PC-3 (cell line): Measurements from ENCODE around the gene TMEM131L. TPM values are rescaled to one million over a fixed set of nuclear protein-coding genes. Genes with fewer than 3 reads are reported as not detected.

ENCODE experiments used
- ATAC-seq: fragments of 200-7000 bp; cut with Tn5 transposase; 2 replicates; pipeline ENCODE4 v1.9.1; 2020; ENCODE audit warnings: mild to moderate bottlenecking, moderate library complexity
- BruUV-seq: library from RNA; stranded (reverse); fragments of 400-500 nt; replicated peaks from 2 replicates; lab custom pipeline; 2021; lab: Mats Ljungman, UMichigan
- CTCF ChIA-PET: fragments of 300-600 bp; sonication (Branson Sonifier 250); formaldehyde crosslinking; loops from one replicate; lab custom pipeline; 2022; ENCODE audit warnings: antibody characterized with exemption; lab: Charles Lee
- POLR2A ChIA-PET: fragments of 300-600 bp; sonication (Branson Sonifier 250); formaldehyde crosslinking; loops from one replicate; lab custom pipeline; 2022; ENCODE audit warnings: antibody characterized with exemption; ENCODE audit not compliant: unreplicated experiment; lab: Charles Lee
- DNase-seq: peaks from one replicate; pipeline ENCODE4 v3.0.0-alpha.2; 2015
- H2AFZ ChIP-seq: fragments of 300-600 bp; sonication (generic); 2 replicates; pipeline ENCODE4 v1.6.0; 2016; ENCODE audit warnings: antibody characterized with exemption, low read length
- H3F3A ChIP-seq: fragments of 300-600 bp; sonication (generic); one replicate; pipeline ENCODE4 v1.6.0; 2017; ENCODE audit warnings: antibody characterized with exemption, low read length, control low read depth, mild to moderate bottlenecking; ENCODE audit not compliant: unreplicated experiment
- H3K27ac ChIP-seq: fragments of 300-600 bp; sonication (generic); 2 replicates; pipeline ENCODE4 v1.5.1; 2016; ENCODE audit warnings: mild to moderate bottlenecking, low read length
- H3K27me3 ChIP-seq: fragments of 300-600 bp; sonication (generic); 2 replicates; pipeline ENCODE4 v1.6.1; 2016; ENCODE audit warnings: low read length, mixed read lengths
- H3K36me3 ChIP-seq: fragments of 300-600 bp; sonication (generic); 2 replicates; pipeline ENCODE4 v1.6.1; 2016; ENCODE audit warnings: low read depth, mixed run types, low read length, mixed read lengths
- H3K4me1 ChIP-seq: fragments of 300-600 bp; sonication (generic); 2 replicates; pipeline ENCODE4 v1.5.1; 2016; ENCODE audit warnings: low read length; ENCODE audit not compliant: insufficient read depth
- H3K4me2 ChIP-seq: fragments of 300-600 bp; sonication (generic); 2 replicates; pipeline ENCODE4 v1.6.0; 2016; ENCODE audit warnings: low read length
- H3K4me3 ChIP-seq: fragments of 300-600 bp; sonication (generic); 2 replicates; pipeline ENCODE4 v1.5.1; 2016; ENCODE audit warnings: mild to moderate bottlenecking, low read length, mixed read lengths
- H3K79me2 ChIP-seq: fragments of 300-600 bp; sonication (generic); 2 replicates; pipeline ENCODE4 v1.6.1; 2017; ENCODE audit warnings: low read length, mixed read lengths
- H3K9ac ChIP-seq: fragments of 300-600 bp; sonication (generic); 2 replicates; pipeline ENCODE4 v1.6.0; 2016; ENCODE audit warnings: mild to moderate bottlenecking, low read length
- H3K9me2 ChIP-seq: fragments of 300-600 bp; sonication (generic); replicated peaks from 2 replicates; pipeline ENCODE4 v1.6.1; 2016; ENCODE audit warnings: mixed run types, low read length, mixed read lengths
- H3K9me3 ChIP-seq: fragments of 300-600 bp; sonication (generic); 2 replicates; pipeline ENCODE4 v1.6.1; 2016; ENCODE audit warnings: low read length, mixed read lengths
- H4K20me1 ChIP-seq: fragments of 300-600 bp; sonication (generic); 2 replicates; pipeline ENCODE4 v1.6.1; 2016; ENCODE audit warnings: low read length, mixed read lengths
- CTCF ChIP-seq: fragments of 300-600 bp; sonication (generic); conservative IDR thresholded peaks from 2 replicates; pipeline ENCODE4 v1.5.1; 2017; ENCODE audit warnings: antibody characterized with exemption, low read depth, mild to moderate bottlenecking, low read length
- EZH2 ChIP-seq: fragments of 300-600 bp; sonication (generic); IDR thresholded peaks from one replicate; pipeline ENCODE4 v1.6.1; 2017; ENCODE audit warnings: antibody characterized with exemption, mild to moderate bottlenecking, low read length; ENCODE audit not compliant: unreplicated experiment
- EZH2phosphoT487 ChIP-seq: fragments of 300-600 bp; sonication (generic); IDR thresholded peaks from 2 replicates; pipeline ENCODE4 v1.6.1; 2018; ENCODE audit warnings: mild to moderate bottlenecking, antibody characterized with exemption, low read length, borderline replicate concordance
- intact Hi-C: fragments of 100-400 bp; cut with micrococcal nuclease; formaldehyde crosslinking; loops from 2 replicates; pipeline ENCODE4 v1.9.0; 2023
- total RNA-seq: library from RNA; depleted of rRNA; stranded (reverse); fragments of >200 nt; gene quantifications from 2 replicates; pipeline ENCODE4 v1.2.3, GENCODE V29; 2014

Gene TMEM131L
- total RNA-seq, 1 experiment from 2014 or later, result 7.7 TPM

- no peak overlapping the region for H3K4me3 ChIP-seq
- H3K4me1 ChIP-seq, result no peaks in the 10 kb centered on the region
- CTCF ChIA-PET, result no interaction called here
- H3K4me2 ChIP-seq, result no peak overlapping the region
- BruUV-seq, result no TSS peak
- no peaks in the 10 kb centered on the region for H3K9me2 ChIP-seq
- H3K36me3 ChIP-seq, result no peaks in the 10 kb centered on the region
- no peak overlapping the region for H3K9ac ChIP-seq
- no peaks in the 10 kb centered on the region for H3K9me3 ChIP-seq
- ATAC-seq (no peak), DNase-seq (no peak)
- TF ChIP-seq EZH2 (no peak), CTCF (no peak), EZH2phosphoT487 (no peak)
- POLR2A ChIA-PET, result no interaction called here
- no peak overlapping the region for H3K27ac ChIP-seq
- H3K79me2 ChIP-seq, result no peaks in the 10 kb centered on the region
- intact Hi-C loops, result no loop called here
- H3F3A ChIP-seq, result no peaks in the 10 kb centered on the region
- no peaks in the 10 kb centered on the region for H3K27me3 ChIP-seq
- H2AFZ ChIP-seq, result no peak overlapping the region
- H4K20me1 ChIP-seq, result no peaks in the 10 kb centered on the region
Measured at GRCh38 chr4:153522802-153523094, 56.6 kb downstream of the TMEM131L start.

- TF ChIP-seq EZH2phosphoT487 (no peak), CTCF (no peak), EZH2 (no peak)
- intact Hi-C loops, result no loop called here
- no peaks in the 10 kb centered on the region for H3F3A ChIP-seq
- CTCF ChIA-PET, result no interaction called here
- H2AFZ ChIP-seq, result no peak overlapping the region
- ATAC-seq (no peak), DNase-seq (no peak)
- H3K9me2 ChIP-seq, result no peaks in the 10 kb centered on the region
- no peaks in the 10 kb centered on the region for H3K36me3 ChIP-seq
- POLR2A ChIA-PET, result no interaction called here
- no peak overlapping the region for H3K4me2 ChIP-seq
- no TSS peak for BruUV-seq
- H3K4me3 ChIP-seq, result no peak overlapping the region
- no peaks in the 10 kb centered on the region for H3K79me2 ChIP-seq
- H3K9ac ChIP-seq, result no peak overlapping the region
- no peak overlapping the region for H3K27ac ChIP-seq
- H3K4me1 ChIP-seq, result no peaks in the 10 kb centered on the region
- H3K9me3 ChIP-seq, result no peaks in the 10 kb centered on the region
- H3K27me3 ChIP-seq, result no peaks in the 10 kb centered on the region
- H4K20me1 ChIP-seq, result no peaks in the 10 kb centered on the region
Measured at GRCh38 chr4:153523164-153523796, 57.1 kb downstream of the TMEM131L start.

DNA sequence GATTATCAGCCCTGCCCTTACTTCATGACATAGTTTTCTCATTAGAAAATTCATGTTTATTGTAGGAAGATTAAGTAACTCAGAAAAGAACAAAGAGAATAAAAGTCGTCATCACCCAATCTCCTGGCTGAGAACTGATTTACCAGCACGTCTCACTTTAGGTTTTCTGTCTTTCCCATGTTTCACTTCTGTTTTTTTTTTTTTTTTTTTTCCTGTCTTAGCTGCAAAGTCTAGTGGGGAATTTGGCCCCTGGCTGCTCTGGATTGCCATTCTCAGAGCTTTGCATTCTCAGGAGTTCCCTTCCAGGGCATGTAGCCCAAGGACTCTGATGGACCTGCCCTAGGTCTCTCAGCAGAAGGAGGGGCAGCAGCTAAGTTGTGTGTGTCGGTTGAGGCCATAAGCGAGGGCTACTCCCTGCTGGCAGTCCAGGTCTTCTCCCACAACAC, 57.8 kb downstream of the TMEM131L start:
- Histone ChIP-seq H3F3A (no peaks in the 10 kb centered on the region), H3K4me1 (no peaks in the 10 kb centered on the region), H3K9ac (no peak overlapping the region), H4K20me1 (no peaks in the 10 kb centered on the region), H3K27me3 (no peaks in the 10 kb centered on the region), H3K9me2 (no peaks in the 10 kb centered on the region), H3K4me3 (no peak overlapping the region), H3K36me3 (no peaks in the 10 kb centered on the region), H3K79me2 (no peaks in the 10 kb centered on the region), H3K9me3 (no peaks in the 10 kb centered on the region), H3K27ac (no peak overlapping the region), H2AFZ (no peak overlapping the region), H3K4me2 (no peak overlapping the region)
- no TSS peak for BruUV-seq
- TF ChIP-seq EZH2 (no peak), EZH2phosphoT487 (no peak), CTCF (no peak)
- intact Hi-C loops, result no loop called here
- DNase-seq, result no peak
- ChIA-PET POLR2A (no interaction called here), CTCF (no interaction called here)
- no peak for ATAC-seq
